Body of pancreas (tissue), 4 donors: ENCODE data around the gene RALB.

Experiments used
- POLR2A ChIP-seq, 3 donors: fragments of 450-650 bp; IDR thresholded peaks; one replicate each; pipeline ENCODE4 v1.6.1; 2016; ENCODE audit warnings: antibody characterized with exemption in 3 of 3, mild to moderate bottlenecking in 2 of 3
- TF ChIP-seq, protein P1 (sequence below), 7 experiments: fragments of 450-650 bp in 4 of 7; fragments of 200-600 bp in 3 of 7; sonication (generic) in 3 of 7; IDR thresholded peaks; one replicate each; pipeline ENCODE4 v1.5.1; 2016 to 2019; ENCODE audit warnings: antibody characterized with exemption in 7 of 7

DNA sequence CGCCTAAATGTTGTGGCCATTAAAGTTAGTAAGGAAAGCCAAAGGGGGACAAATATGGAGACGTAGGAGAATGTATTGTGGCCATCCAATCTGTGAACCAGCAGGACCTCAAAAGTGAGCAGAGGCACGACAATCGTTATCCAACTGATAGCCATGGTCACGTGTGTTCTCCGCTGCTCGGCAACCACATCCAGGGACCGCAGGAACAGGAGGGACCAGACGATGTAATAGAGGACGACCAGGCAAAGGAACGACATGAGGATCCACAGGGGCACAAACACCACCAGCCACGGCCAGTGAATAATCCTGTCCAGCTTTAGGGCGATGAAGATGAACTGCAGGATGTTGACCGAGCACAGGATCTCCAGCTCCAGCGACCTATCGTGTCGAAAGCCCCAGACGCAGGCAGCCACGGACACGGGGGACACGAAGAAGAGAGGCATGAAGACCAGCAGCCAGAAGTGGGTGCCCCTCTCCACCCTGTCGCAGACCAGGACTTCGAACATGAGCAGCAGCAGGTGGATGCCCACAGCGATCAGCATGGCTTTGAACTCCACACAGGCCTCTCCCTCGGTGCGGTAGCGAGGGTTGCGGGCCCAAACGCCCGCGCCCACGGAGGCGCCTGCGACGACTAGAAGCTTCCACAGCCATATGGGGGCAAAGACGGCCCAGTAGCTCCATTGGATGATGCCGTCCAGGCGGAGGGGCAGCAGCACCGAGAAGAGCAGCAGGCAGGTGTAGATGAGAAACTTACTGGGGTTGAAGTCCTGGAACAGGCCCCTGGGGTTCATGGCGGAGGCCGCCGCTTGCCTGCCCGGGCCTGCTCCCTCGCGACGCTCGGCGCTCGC is 30.2 kb upstream of the RALB start:
- TF ChIP-seq, protein P1, sequence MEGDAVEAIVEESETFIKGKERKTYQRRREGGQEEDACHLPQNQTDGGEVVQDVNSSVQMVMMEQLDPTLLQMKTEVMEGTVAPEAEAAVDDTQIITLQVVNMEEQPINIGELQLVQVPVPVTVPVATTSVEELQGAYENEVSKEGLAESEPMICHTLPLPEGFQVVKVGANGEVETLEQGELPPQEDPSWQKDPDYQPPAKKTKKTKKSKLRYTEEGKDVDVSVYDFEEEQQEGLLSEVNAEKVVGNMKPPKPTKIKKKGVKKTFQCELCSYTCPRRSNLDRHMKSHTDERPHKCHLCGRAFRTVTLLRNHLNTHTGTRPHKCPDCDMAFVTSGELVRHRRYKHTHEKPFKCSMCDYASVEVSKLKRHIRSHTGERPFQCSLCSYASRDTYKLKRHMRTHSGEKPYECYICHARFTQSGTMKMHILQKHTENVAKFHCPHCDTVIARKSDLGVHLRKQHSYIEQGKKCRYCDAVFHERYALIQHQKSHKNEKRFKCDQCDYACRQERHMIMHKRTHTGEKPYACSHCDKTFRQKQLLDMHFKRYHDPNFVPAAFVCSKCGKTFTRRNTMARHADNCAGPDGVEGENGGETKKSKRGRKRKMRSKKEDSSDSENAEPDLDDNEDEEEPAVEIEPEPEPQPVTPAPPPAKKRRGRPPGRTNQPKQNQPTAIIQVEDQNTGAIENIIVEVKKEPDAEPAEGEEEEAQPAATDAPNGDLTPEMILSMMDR (IDR thresholded peaks at IDR 0.05) = no peak
- no peak for TF ChIP-seq POLR2A (IDR thresholded peaks at IDR 0.05)
